Esophagus muscularis mucosa (tissue), 4 donors: Measurements from ENCODE around the gene SLC32A1. TPM values are rescaled to one million over a fixed set of nuclear protein-coding genes. Genes with fewer than 3 reads are reported as not detected.

Experiments used
- DNase-seq: peaks from one replicate; pipeline ENCODE4 v3.0.0-alpha.2; 2017; ENCODE audit errors: extremely low spot score
- H3K27ac ChIP-seq, 4 donors: fragments of 200-600 bp; sonication (generic); replicated peaks in 1 of 4; 1 replicate in 3 of 4; 2 replicates in 1 of 4; pipeline ENCODE4 v1.5.1; 2016 to 2019; ENCODE audit warnings: mild to moderate bottlenecking in 1 of 4
- H3K27me3 ChIP-seq, 4 donors: fragments of 200-600 bp; sonication (generic); one replicate each; pipeline versions ENCODE4 v1.5.1 to v1.6.0; 2016 to 2019
- H3K36me3 ChIP-seq, 4 donors: fragments of 200-600 bp; sonication (generic); one replicate each; pipeline ENCODE4 v1.5.1; 2016 to 2019
- H3K4me1 ChIP-seq, 4 donors: fragments of 200-600 bp; sonication (generic); one replicate each; pipeline ENCODE4 v1.5.1; 2016 to 2019
- H3K4me3 ChIP-seq, 4 donors: fragments of 200-600 bp; sonication (generic); 1 replicate in 2 of 4; 2 replicates in 2 of 4; pipeline ENCODE4 v1.5.1; 2016 to 2019; ENCODE audit warnings: mild to moderate bottlenecking in 4 of 4, moderate library complexity in 1 of 4
- H3K9me3 ChIP-seq, 4 donors: fragments of 200-600 bp; sonication (generic); 1 replicate in 3 of 4; 2 replicates in 1 of 4; pipeline ENCODE4 v1.5.1; 2016 to 2019
- CTCF ChIP-seq, 3 experiments: fragments of 200-600 bp in 2 of 3; fragments of 450-650 bp in 1 of 3; sonication (generic) in 2 of 3; IDR thresholded peaks; one replicate each; pipeline ENCODE4 v1.5.1; 2017 to 2019; ENCODE audit warnings: antibody characterized with exemption in 3 of 3, mild to moderate bottlenecking in 2 of 3, moderate library complexity in 1 of 3
- EP300 ChIP-seq: sonication (generic); formaldehyde crosslinking; IDR thresholded peaks from one replicate; pipeline ENCODE4 v1.6.1; 2017; ENCODE audit warnings: antibody characterized with exemption
- POLR2A ChIP-seq: fragments of 450-650 bp; IDR thresholded peaks from one replicate; pipeline ENCODE4 v1.6.1; 2017; ENCODE audit warnings: antibody characterized with exemption, moderate library complexity, mild to moderate bottlenecking, low read depth
- POLR2AphosphoS5 ChIP-seq, 2 donors: sonication (generic); formaldehyde crosslinking; IDR thresholded peaks; one replicate each; pipeline ENCODE4 v1.6.1; 2017; ENCODE audit warnings: antibody characterized with exemption in 2 of 2
- WGBS: methylation state at CpG from one replicate; pipeline ENCODE4 v1.1.5; 2018; 5-methylcytosine and 5-hydroxymethylcytosine counted together
- intact Hi-C: fragments of 100-400 bp; cut with DNase I; formaldehyde crosslinking; loops from one replicate; pipeline ENCODE4 v1.15.1; 2023
- total RNA-seq, 4 donors: library from RNA; depleted of rRNA; stranded (reverse); fragments of >200 nt; gene quantifications; one replicate each; pipeline versions ENCODE4 v1.1.0 to v1.2.1, GENCODE V29; 2016

SLC32A1 gene
- total RNA-seq, 4 donors from 2014 or later: not detected

- Histone ChIP-seq H3K36me3 (no peaks in the 10 kb centered on the region), H3K27me3 (peaks cover 0 to 83% (median 6%) of the 10 kb centered on the region in 4 donors), H3K27ac (no peak overlapping the region), H3K4me1 (no peaks in the 10 kb centered on the region), H3K9me3 (no peaks in the 10 kb centered on the region), H3K4me3 (no peak overlapping the region)
- intact Hi-C loops: no loop called here
- TF ChIP-seq POLR2A: no peak
- TF ChIP-seq EP300: no peak
- no peak for TF ChIP-seq CTCF (IDR thresholded peaks at IDR 0.05)
- no peak for TF ChIP-seq POLR2AphosphoS5 (IDR thresholded peaks at IDR 0.05)
- DNase-seq: no peak
- WGBS: 70% methylated on average over 1 of the region's 1 CpG
These were observed 13.6 kb downstream of the SLC32A1 start for GRCh38 chr20:38737887-38738286.

DNA sequence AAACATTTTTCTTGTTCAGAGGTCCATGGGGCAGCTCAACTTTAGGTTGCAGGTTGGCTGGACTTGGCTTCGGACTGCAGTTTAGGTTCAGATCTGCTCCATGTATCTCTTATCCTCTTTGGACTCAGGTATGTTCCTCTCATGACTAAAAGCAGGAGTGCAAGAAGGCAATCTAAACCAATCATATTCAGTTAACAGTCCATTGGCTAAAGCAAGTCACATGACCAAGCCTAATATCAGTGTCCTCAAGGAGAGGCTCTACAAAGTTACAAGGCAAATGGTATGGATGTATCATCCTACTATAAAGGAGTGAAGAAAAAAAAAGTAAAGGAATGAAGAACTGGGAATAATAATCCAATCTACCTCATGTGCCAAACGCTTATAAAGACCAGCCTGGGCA, 21.5 kb downstream of the SLC32A1 start:
- 100% methylated on average over 2 of the region's 2 CpGs for WGBS

DNA sequence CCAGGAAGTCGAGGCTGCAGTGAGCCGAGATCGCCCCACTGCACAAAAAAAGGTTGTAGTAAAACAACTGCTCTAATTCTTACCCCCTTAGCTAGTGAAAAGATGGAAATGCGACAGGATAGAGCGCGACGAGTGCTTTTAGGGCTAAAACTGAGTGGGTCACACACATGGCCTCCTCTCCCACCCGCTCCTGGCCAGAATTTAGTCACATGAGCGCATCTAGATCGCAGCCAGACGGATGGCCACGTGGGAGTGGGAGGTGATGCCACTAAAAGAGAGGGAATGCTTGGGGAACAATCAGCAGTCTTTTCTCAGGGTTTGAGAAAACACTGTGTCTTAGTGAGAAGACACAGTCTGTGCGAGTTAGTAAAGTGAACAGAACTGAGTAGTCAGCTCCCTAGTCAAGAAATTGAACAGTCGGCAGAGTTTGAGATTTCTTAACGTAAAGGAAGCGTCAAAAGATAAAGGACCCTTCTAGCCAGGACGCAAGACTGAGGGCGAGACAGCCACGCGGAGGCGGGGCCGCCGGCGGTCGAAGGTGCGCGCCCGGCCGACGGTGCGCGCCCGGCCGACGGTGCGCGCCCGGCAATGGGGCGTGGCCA, 23.3 kb downstream of the SLC32A1 start:
- H3K27ac ChIP-seq: peak overlapping the region; percentile 80 to 90 (median 85)
- H3K36me3 ChIP-seq: peaks cover 3 to 11% (median 8%) of the 10 kb centered on the region in 4 donors
- intact Hi-C loops: no loop called here
- DNase-seq: no peak
- WGBS: 12% methylated on average over 39 of the region's 39 CpGs
- peaks cover 11 to 26% (median 17%) of the 10 kb centered on the region in 4 donors for H3K4me1 ChIP-seq
- H3K4me3 ChIP-seq: peak overlapping the region; percentile 68 to 91 (median 79)
- H3K27me3 ChIP-seq: peaks cover 0 to 12% (median under 1%) of the 10 kb centered on the region in 4 donors
- TF ChIP-seq POLR2AphosphoS5 (IDR thresholded peaks at IDR 0.05) (no peak), CTCF (IDR thresholded peaks at IDR 0.05) (no peak), EP300 (no peak)
- H3K9me3 ChIP-seq: no peaks in the 10 kb centered on the region

More for the DNA sequence above, 21.5 kb downstream of the SLC32A1 start:
- TF ChIP-seq CTCF (IDR thresholded peaks at IDR 0.05): no peak
- no peak for TF ChIP-seq POLR2AphosphoS5 (IDR thresholded peaks at IDR 0.05)
- TF ChIP-seq POLR2A: no peak
- TF ChIP-seq EP300: no peak
- intact Hi-C loops: no loop called here
- H3K4me1 ChIP-seq: peaks cover 11 to 26% (median 17%) of the 10 kb centered on the region in 4 donors
- DNase-seq: no peak
- H3K27ac ChIP-seq: no peak overlapping the region
- H3K9me3 ChIP-seq: no peaks in the 10 kb centered on the region
- H3K36me3 ChIP-seq: no peaks in the 10 kb centered on the region
- no peak overlapping the region for H3K4me3 ChIP-seq
- peaks cover 0 to 30% (median 4%) of the 10 kb centered on the region in 4 donors for H3K27me3 ChIP-seq

DNA sequence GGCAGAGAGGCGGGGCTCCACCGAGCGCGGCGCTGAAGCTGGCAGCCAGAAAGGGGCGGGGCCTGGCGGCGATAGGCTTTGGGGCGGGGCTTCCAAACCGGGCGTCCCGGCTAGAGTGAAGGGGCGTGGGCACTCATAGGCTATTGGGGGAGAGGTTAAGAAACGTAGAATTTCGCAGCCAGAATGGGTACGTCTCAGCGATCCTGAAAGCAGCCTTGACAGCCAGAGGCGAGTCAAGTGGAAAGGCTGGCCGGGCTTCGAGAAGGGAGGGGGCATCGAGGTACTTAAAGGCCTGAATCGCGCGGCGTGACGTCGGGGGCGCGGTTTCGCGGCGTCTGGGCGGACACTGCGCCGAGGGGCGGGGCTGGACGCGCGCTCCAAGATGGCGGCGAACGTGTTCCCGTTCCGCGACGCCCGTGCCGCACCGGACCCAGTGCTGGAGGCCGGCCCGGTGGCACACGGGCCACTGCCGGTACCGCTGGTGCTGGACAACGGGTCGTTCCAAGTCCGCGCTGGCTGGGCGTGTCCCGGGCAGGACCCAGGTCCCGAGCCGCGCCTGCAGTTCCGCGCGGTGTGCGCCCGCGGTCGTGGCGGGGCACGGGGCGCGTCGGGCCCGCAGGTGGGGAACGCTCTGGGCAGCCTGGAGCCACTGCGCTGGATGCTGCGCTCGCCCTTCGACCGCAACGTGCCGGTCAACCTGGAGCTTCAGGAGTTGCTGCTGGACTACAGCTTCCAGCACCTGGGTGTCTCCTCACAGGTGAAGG, 24.0 kb downstream of the SLC32A1 start, which contains the start of gene ACTR5:
TSS of gene ACTR5 (plus strand) at position 364 of the 764 bp plus-strand sequence. CDS start at position 383, 19 bp downstream.
- Histone ChIP-seq H3K27me3 (peaks cover 0 to 6% (median 0%) of the 10 kb centered on the region in 4 donors), H3K36me3 (peaks cover 3 to 16% (median 10%) of the 10 kb centered on the region in 4 donors), H3K9me3 (no peaks in the 10 kb centered on the region), H3K4me1 (peaks cover 11 to 26% (median 17%) of the 10 kb centered on the region in 4 donors), H3K27ac (peak within 1 kb of the TSS; percentile 80 to 90 (median 85)), H3K4me3 (peak within 1 kb of the TSS; percentile 68 to 91 (median 79))
- intact Hi-C loops: no loop called here
- TF ChIP-seq CTCF (IDR thresholded peaks at IDR 0.05) (no peak), POLR2AphosphoS5 (IDR thresholded peaks at IDR 0.05) (peak; percentile 54 to 80)
- 0% methylated on average over 49 of the region's 84 CpGs for WGBS
- peak; percentile 98 for DNase-seq
